Astrocyte of the hippocampus (primary cell): ENCODE measurements around the gene CA14.
"Not testable (repeated sequence)": the region's sequence is repeated elsewhere in the genome, so short reads cannot be mapped to it uniquely, and the experiment has no call there.

Source experiments
- DNase-seq: peaks from one replicate; pipeline ENCODE4 v3.0.0; 2011; ENCODE audit warnings: low read depth, low spot score

CA14 gene

DNA sequence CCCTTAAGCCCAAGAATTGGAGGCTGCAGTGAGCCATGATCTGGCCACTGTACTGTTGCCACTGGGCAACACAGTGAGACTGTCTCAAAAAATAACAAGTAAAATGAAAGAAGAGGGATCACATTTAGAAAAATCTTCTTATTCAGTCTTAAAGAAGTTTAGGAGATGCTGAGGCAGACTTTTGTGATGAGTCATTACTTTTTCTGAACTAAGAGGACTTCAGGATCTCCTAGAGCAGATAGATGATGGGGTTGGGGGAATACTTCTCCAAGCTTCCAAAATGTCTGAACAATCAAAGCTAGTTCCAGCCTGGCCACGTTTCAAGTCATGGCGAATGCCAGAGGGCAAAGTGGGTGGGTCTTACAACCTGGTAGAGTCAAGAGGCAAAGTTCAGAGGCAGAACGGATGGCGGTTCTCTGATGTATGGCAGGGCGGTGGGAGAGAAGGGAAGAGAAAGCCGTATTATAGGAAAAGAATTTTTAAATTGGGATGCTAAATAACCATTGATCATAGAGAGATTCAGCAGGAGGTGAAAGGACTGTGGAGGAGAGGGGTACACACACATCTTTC lies 22.6 kb downstream of the CA14 start:
- no peak for DNase-seq

GRCh38 chr1:150281221-150281757 lies 23.7 kb downstream of the CA14 start:
- DNase-seq: peak; percentile 84

- DNase-seq: peak; percentile 99
Observed at GRCh38 chr1:150281758-150282557, 24.4 kb downstream of the CA14 start, which contains the start of gene CIART. TSS of gene CIART (plus strand) at chr1:150282554. CDS start at chr1:150283268, 714 bp downstream.

- no peak for DNase-seq
Observed at GRCh38 chr1:150282558-150282958, 25.0 kb downstream of the CA14 start.

- DNase-seq: no peak
Observed at GRCh38 chr1:150283260-150283659, 25.7 kb downstream of the CA14 start.

- no peak for DNase-seq
Observed at GRCh38 chr1:150288382-150288781, 30.8 kb downstream of the CA14 start.

GRCh38 chr1:150288822-150289221 lies 31.2 kb downstream of the CA14 start:
- DNase-seq: no peak

DNA sequence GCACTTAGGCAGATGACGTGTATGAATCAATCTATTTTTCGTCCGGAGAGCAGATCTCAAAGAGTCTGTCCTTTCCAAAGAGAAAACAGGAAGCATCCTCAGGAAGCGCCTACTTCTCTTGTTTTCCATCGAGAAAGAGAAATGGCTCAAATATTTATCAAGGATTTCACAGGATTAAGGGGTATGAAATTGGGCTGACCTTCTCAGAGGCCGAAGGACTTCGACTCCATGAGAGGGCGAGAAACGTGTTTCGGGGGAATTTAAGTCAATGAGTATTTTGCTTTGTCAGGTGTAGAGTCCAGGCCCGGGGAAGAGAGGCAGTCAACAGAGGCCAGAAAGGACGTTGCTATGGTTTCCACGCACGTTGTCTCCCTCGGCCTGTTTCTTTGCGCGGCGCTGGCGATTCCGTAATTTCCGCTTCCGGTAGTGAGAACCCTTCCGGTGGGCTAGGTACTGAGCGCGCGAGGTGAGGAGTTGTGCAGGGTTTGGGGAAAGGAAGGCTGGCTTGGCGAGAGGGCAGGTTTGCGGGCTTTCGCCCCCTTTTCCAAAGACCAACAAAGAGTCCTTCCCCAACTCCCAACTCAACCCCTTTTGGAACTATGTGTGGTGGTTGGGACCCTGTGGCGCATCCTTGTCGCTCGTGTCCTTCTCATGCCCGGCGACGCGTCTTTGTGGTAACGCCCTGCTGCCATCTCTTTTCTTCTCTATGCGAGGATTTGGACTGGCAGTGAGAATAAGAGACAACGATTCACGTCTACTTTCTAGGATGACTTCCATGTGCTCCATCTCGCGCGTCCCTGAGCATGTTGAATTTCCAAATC lies 36.1 kb downstream of the CA14 start, which contains the start of gene MRPS21:
MRPS21 (plus strand) TSS at position 429 of the 821 bp plus-strand sequence. CDS start 506 bp downstream, outside the sequence.
- DNase-seq: peak; percentile 95

- no peak for DNase-seq
Observed at GRCh38 chr1:150295476-150295875, 37.9 kb downstream of the CA14 start.

GRCh38 chr1:150299716-150300115 lies 42.1 kb downstream of the CA14 start:
- peak; percentile 14 for DNase-seq

DNA sequence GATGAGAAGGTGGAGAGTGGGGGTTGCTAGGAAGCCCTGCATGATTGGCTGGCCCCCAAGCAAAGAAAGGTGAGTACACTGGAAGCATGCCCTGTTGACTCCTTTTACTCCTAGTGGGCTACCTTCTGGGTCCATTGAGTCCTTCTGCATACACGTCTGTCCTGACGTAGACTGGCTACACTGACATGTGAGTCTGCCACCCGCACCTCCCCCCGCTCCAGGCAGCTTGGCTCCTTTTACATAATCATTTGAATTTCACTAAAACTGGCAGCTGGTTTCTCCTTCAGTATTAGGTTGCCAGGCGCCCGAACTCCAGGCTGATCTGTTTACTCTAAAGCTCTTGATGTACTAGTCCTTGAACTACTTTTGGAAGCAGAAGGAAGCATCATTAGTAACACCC lies 44.8 kb downstream of the CA14 start:
- no peak for DNase-seq

GRCh38 chr1:150302902-150303301 lies 45.3 kb downstream of the CA14 start:
- DNase-seq: no peak

DNA sequence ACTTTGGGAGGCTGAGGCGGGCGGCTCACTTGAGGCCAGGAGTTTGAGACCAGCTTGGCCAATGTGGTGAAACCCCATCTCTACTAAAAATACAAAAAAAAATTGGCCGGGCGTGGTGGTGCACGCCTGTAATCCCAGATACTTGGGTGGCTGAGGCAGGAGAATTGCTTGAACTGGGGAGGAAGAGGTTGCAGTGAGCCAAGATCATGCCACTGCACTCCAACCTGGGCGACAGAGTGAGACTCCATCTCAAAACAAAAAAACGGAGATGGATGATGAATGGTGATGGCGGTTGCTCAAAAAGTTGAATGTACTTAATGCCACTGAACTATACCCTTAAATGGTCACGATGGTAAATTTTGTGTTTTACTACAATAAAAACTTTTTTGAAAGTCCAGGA lies 51.0 kb downstream of the CA14 start:
- not testable (repeated sequence) for DNase-seq

DNA sequence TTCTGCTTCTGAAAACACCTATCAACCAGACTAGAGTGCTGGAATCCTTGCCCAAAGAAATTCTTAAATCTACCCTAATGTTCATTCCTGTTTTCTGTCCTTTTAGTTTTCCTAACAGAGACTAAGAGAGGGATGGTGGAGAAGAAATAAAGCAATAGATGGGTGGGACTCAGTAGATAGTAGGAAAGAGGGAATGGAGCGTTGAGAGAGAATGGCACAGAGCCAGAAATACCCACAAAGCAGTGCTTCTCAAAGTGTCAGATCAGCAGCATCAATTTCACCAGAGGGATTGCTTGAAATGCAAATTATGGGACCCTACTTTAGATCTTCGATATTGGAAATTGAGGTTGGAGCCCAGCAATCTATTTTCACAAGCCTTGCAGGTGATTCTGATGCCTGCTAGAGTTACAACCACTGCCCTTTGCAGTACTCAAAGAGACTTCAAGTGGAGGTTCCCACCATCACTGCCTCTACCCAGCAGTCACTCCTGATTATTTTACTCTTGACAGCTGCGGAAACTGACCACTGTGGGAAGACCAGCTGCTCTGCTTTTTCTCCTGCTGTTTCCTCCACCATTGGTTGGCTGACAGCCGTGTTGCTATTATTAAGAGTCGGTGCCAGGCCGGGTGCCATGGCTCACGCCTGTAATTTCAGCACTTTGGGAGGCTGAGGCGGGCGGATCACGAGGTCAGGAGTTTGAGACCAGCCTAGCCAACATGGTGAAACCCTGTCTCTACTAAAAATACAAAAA lies 52.4 kb downstream of the CA14 start:
- no peak for DNase-seq

GRCh38 chr1:150311762-150312161 lies 54.2 kb downstream of the CA14 start:
- no peak for DNase-seq
